Measurements from ENCODE around the gene GLI1. TPM values are rescaled to one million over a fixed set of nuclear protein-coding genes. Genes with fewer than 3 reads are reported as not detected.
"Not testable (repeated sequence)": the region's sequence is repeated elsewhere in the genome, so short reads cannot be mapped to it uniquely, and the experiment has no call there.

Gene GLI1
- total RNA-seq, 1 donor from 2014 or later = 0.77 TPM

DNA sequence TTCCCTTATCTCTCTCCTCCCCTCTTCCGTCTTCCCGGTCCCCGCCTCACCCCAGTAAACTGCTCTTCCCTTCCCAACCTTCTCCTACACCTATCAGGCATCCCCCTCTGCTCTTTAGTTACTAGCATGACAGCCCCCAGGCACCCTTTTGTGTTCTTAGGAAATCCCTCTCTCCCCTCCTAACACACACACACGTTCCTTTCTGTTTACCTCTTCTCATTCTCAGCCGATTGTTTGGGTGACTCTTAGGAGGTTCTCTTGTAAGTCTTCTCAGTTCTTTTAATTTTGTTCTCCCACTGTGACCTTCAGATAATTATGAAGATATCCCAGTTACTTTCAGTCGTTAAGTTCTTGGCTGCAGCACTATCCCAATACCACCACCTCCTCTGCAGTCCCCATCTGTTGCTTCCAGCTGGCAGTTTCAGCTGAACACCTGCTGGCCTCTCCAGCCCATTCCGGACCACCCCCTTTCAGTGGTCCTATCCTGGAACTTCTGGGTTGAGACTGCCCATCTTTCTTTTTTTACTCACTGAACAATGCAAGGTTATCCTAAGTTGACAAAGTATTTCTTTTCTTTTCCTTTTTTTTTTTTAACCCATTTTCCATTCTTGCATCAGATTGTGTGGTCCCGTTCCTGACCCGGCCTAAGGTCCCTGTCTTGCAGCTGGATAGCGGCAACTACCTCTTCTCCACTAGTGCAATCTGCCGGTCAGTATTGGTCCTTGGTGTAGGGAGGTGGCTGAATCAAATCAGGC lies 29.0 kb downstream of the GLI1 start:
- Mint-ChIP-seq H3K27me3 (ENCODE audit: unreplicated experiment) (peaks cover 4% of the 10 kb centered on the region), H3K9me3 (ENCODE audit: unreplicated experiment) (no peaks in the 10 kb centered on the region), H3K4me3 (ENCODE audit: unreplicated experiment) (peak overlapping the region; percentile 98), H3K27ac (ENCODE audit: unreplicated experiment) (peak overlapping the region; percentile 96), H3K36me3 (ENCODE audit: low read depth, unreplicated experiment) (peaks cover 37% of the 10 kb centered on the region), H3K4me1 (ENCODE audit: unreplicated experiment) (peaks cover 12% of the 10 kb centered on the region)
- TF ChIP-seq, protein P1, sequence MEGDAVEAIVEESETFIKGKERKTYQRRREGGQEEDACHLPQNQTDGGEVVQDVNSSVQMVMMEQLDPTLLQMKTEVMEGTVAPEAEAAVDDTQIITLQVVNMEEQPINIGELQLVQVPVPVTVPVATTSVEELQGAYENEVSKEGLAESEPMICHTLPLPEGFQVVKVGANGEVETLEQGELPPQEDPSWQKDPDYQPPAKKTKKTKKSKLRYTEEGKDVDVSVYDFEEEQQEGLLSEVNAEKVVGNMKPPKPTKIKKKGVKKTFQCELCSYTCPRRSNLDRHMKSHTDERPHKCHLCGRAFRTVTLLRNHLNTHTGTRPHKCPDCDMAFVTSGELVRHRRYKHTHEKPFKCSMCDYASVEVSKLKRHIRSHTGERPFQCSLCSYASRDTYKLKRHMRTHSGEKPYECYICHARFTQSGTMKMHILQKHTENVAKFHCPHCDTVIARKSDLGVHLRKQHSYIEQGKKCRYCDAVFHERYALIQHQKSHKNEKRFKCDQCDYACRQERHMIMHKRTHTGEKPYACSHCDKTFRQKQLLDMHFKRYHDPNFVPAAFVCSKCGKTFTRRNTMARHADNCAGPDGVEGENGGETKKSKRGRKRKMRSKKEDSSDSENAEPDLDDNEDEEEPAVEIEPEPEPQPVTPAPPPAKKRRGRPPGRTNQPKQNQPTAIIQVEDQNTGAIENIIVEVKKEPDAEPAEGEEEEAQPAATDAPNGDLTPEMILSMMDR (IDR thresholded peaks at IDR 0.05; ENCODE audit: unreplicated experiment) = no peak
- DNase-seq (ENCODE audit: low spot score) = no peak

DNA sequence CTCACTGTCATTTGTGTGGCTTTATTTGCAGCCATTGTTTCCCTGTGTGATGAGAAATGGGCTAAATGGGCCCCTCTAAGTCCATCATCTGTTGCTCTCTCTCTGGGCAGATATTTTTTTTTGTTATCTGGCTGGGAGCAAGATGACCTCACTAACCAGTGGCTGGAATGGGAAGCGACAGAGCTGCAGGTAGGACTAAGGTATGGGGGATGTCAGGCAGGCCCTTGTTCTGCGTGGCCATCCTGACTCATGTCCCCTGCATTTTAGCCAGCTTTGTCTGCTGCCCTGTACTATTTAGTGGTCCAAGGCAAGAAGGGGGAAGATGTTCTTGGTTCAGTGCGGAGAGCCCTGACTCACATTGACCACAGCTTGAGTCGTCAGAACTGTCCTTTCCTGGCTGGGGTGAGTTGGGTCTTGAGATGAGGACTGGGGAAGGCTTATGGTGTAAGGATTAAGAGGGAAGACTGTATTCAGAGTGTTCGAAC lies 29.6 kb downstream of the GLI1 start:
- H3K9me3 Mint-ChIP-seq (ENCODE audit: unreplicated experiment) = no peaks in the 10 kb centered on the region
- peak overlapping the region; percentile 98 for H3K4me3 Mint-ChIP-seq (ENCODE audit: unreplicated experiment)
- H3K27ac Mint-ChIP-seq (ENCODE audit: unreplicated experiment) = peak overlapping the region; percentile 14
- no peak for DNase-seq (ENCODE audit: low spot score)
- TF ChIP-seq, protein P1 (IDR thresholded peaks at IDR 0.05; ENCODE audit: unreplicated experiment) = no peak
- H3K36me3 Mint-ChIP-seq (ENCODE audit: low read depth, unreplicated experiment) = peaks cover 37% of the 10 kb centered on the region
- peaks cover 12% of the 10 kb centered on the region for H3K4me1 Mint-ChIP-seq (ENCODE audit: unreplicated experiment)
- peaks cover 4% of the 10 kb centered on the region for H3K27me3 Mint-ChIP-seq (ENCODE audit: unreplicated experiment)

DNA sequence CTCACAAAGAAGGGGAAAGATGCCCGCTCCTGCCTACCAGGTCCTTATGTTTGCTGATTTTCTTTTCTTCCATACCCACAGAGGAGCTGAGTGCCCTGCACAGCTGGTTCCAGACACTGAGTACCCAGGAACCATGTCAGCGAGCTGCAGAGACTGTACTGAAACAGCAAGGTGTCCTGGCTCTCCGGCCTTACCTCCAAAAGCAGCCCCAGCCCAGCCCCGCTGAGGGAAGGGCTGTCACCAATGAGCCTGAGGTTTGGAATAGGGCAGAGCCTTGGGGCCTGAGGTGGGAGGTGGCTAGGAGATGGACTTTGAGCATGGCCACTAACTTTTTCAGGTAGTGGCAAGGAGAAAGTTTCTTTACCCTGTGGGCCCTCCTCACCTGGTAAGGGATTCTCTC lies 30.5 kb downstream of the GLI1 start:
- Mint-ChIP-seq H3K27ac (ENCODE audit: unreplicated experiment) (no peak overlapping the region), H3K4me1 (ENCODE audit: unreplicated experiment) (peaks cover 12% of the 10 kb centered on the region), H3K9me3 (ENCODE audit: unreplicated experiment) (no peaks in the 10 kb centered on the region), H3K36me3 (ENCODE audit: low read depth, unreplicated experiment) (peaks cover 37% of the 10 kb centered on the region), H3K27me3 (ENCODE audit: unreplicated experiment) (peaks cover 4% of the 10 kb centered on the region), H3K4me3 (ENCODE audit: unreplicated experiment) (no peak overlapping the region)
- no peak for DNase-seq (ENCODE audit: low spot score)
- TF ChIP-seq, protein P1 (IDR thresholded peaks at IDR 0.05; ENCODE audit: unreplicated experiment) = no peak

DNA sequence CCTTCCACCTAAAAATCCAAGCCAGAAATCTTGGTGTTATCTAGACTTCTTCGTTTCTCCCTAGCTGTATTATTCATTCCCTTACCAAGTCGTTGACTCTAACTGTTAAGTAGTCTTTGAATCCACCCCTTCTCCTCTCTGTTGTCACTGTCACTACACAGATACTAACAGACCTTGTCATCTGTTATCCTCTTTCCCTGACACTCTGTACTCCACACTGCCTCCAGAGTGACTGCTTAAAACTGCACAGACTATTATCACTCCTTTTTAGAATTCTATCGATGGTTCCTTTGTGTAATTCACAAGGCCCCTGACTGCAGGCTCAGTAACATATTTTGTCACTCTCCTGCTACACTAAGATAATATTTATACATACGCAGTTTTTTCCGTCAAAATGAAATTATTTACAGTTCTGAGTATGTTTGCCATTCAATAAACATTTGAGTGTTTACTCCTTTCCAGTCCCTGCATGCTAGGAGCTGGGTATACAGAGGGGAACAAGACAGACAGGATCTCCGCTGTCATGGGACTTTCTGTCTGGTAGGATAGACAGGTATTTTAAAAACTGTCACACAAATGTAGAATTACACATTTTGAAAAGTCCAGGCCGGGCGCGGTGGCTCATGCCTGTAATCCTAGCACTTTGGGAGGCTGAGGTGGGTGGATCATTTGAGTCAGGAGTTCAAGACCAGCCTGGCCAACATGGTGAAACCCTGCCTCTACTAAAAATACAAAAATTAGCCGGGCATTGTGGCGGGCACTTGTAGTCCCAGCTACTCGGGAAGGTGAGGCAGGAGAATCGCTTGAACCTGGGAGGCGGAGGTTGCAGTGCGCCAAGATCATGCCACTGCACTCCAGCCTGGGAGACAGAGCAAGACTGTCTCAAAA lies 32.1 kb downstream of the GLI1 start:
- Mint-ChIP-seq H3K27ac (ENCODE audit: unreplicated experiment) (peak overlapping the region; percentile 9), H3K36me3 (ENCODE audit: low read depth, unreplicated experiment) (peaks cover 38% of the 10 kb centered on the region), H3K27me3 (ENCODE audit: unreplicated experiment) (peaks cover 4% of the 10 kb centered on the region), H3K9me3 (ENCODE audit: unreplicated experiment) (no peaks in the 10 kb centered on the region), H3K4me1 (ENCODE audit: unreplicated experiment) (peaks cover 12% of the 10 kb centered on the region), H3K4me3 (ENCODE audit: unreplicated experiment) (peak overlapping the region; percentile 66)
- DNase-seq (ENCODE audit: low spot score) = no peak
- TF ChIP-seq, protein P1 (IDR thresholded peaks at IDR 0.05; ENCODE audit: unreplicated experiment) = no peak

DNA sequence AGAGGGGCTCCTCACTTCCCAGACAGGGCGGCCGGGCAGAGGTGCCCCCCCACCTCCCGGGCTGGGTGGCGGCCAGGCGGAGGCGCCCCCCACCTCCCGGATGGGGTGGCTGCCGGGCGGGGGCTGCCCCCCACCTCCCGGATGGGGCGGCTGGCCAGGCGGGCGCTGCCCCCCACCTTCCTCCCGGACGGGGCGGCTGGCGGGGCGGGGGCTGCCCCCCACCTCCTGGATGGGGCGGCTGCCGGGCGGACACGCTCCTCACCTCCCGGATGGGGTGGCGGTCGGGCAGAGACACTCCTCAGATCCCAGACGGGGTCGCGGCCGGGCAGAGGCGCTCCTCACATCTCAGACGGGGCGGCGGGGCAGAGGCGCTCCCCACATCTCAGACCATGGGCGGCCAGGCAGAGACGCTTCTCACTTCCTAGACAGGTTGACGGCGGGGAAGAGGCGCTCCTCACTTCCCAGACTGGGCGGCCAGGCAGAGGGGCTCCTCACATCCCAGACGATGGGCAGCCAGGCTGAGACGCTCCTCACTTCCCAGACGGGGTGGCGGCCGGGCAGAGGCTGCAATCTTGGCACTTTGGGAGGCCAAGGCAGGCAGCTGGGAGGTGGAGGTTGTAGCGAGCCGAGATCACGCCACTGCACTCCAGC lies 35.6 kb downstream of the GLI1 start:
- DNase-seq (ENCODE audit: low spot score); H3K27ac Mint-ChIP-seq (ENCODE audit: unreplicated experiment); H3K27me3 Mint-ChIP-seq (ENCODE audit: unreplicated experiment); H3K4me1 Mint-ChIP-seq (ENCODE audit: unreplicated experiment); H3K4me3 Mint-ChIP-seq (ENCODE audit: unreplicated experiment); H3K9me3 Mint-ChIP-seq (ENCODE audit: unreplicated experiment): not testable (repeated sequence)
- H3K36me3 Mint-ChIP-seq (ENCODE audit: low read depth, unreplicated experiment) = peaks cover 51% of the 10 kb centered on the region

Data from endothelial cell (in vitro differentiated cells).